ENCODE results near the gene MYZAP. TPM values are rescaled to one million over a fixed set of nuclear protein-coding genes. Genes with fewer than 3 reads are reported as not detected.

MYZAP gene
- total and polyA plus RNA-seq, 2 of the 4 experiments (the other 2 are of a cell fraction), result not detected

- H3K79me1 ChIP-seq (ENCODE audit: low read depth in 1 of 2, low read length in 2 of 2), result no peaks in the 10 kb centered on the region
- no peak overlapping the region for H3K4me2 ChIP-seq (ENCODE audit: low read depth, low read length)
- H4K91ac ChIP-seq (ENCODE audit: insufficient read depth, low read depth, low read length), result no peak overlapping the region
- no peak overlapping the region for H2BK5ac ChIP-seq (ENCODE audit: low read depth, low read length, poor library complexity, severe bottlenecking)
- in situ Hi-C loops (cut with MboI; ENCODE audit: low sequenced_read_pairs), result no loop called here
- no peak for DNase-seq
- no TSS peak for BruUV-seq (replicated peaks)
- H3K4ac ChIP-seq (ENCODE audit: low read depth, low read length), result no peak overlapping the region
- ChIA-PET CTCF (no interaction called here), POLR2A (ENCODE audit: unreplicated experiment) (no interaction called here)
- no peaks in the 10 kb centered on the region for H3K36me3 ChIP-seq (ENCODE audit: control insufficient read depth, insufficient read depth, low read length)
- intact Hi-C loops (cut with micrococcal nuclease), result no loop called here
- no peak overlapping the region for H3K14ac ChIP-seq (replicated peaks; ENCODE audit: low read depth, low read length)
- no peak overlapping the region for H3K18ac ChIP-seq (ENCODE audit: low read depth, low read length)
- H3K4me1 ChIP-seq (ENCODE audit: control insufficient read depth, insufficient read depth, low read length), result no peaks in the 10 kb centered on the region
- no peak overlapping the region for H2BK120ac ChIP-seq (ENCODE audit: low read depth, low read length)
- no peak overlapping the region for H2BK20ac ChIP-seq (ENCODE audit: low read depth, low read length)
- H3K9me3 ChIP-seq (ENCODE audit: control insufficient read depth, insufficient read depth, low read length), result no peaks in the 10 kb centered on the region
- H3K9me1 ChIP-seq (ENCODE audit: insufficient read depth, low read length), result no peaks in the 10 kb centered on the region
- no peak overlapping the region for H4K8ac ChIP-seq (ENCODE audit: low read depth in 2 of 2, low read length in 2 of 2)
- WGBS, 2 experiments (ENCODE audit: extremely low coverage in 2 of 2, insufficient read length in 1 of 2), result 87% methylated on average over 5 of the region's 7 CpGs; no CpG with 5 or more reads in 1 of the 2 experiments
- no peak overlapping the region for H2AK9ac ChIP-seq (replicated peaks; ENCODE audit: low read depth, low read length, poor library complexity)
- no peak overlapping the region for H3K4me3 ChIP-seq (ENCODE audit: insufficient read depth, low read depth, low read length)
- peaks cover 6% of the 10 kb centered on the region for H3K27me3 ChIP-seq (ENCODE audit: control insufficient read depth, insufficient read depth, low read length)
- no peak overlapping the region for H2AK5ac ChIP-seq (ENCODE audit: low read depth, low read length)
- H2AFZ ChIP-seq (replicated peaks; ENCODE audit: low read length, poor library complexity), result no peak overlapping the region
- dilution Hi-C loops (cut with HindIII; ENCODE audit: low sequenced_read_pairs, unreplicated experiment), result no loop called here
- no peak overlapping the region for H2BK15ac ChIP-seq (ENCODE audit: low read depth, low read length)
- H3K9ac ChIP-seq (ENCODE audit: low read depth, low read length), result no peak overlapping the region
- no peak overlapping the region for H4K5ac ChIP-seq (ENCODE audit: low read depth, low read length)
- H4K20me1 ChIP-seq (ENCODE audit: insufficient read depth, low read length), result no peaks in the 10 kb centered on the region
- H3K27ac ChIP-seq (ENCODE audit: insufficient read depth, low read length), result no peak overlapping the region
- no peak overlapping the region for H3K23ac ChIP-seq (ENCODE audit: low read depth, low read length)
- ATAC-seq (ENCODE audit: low read depth), result no peak
- no peak for TF ChIP-seq BHLHE40 (IDR thresholded peaks at IDR 0.05; ENCODE audit: low read depth, low read length)
- no peak for TF ChIP-seq FOS (IDR thresholded peaks at IDR 0.05; ENCODE audit: low read depth, low read length)
- TF ChIP-seq, protein P1, sequence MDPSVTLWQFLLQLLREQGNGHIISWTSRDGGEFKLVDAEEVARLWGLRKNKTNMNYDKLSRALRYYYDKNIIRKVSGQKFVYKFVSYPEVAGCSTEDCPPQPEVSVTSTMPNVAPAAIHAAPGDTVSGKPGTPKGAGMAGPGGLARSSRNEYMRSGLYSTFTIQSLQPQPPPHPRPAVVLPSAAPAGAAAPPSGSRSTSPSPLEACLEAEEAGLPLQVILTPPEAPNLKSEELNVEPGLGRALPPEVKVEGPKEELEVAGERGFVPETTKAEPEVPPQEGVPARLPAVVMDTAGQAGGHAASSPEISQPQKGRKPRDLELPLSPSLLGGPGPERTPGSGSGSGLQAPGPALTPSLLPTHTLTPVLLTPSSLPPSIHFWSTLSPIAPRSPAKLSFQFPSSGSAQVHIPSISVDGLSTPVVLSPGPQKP (IDR thresholded peaks at IDR 0.05; ENCODE audit: borderline replicate concordance, low read depth, low read length), result no peak
- no peak for TF ChIP-seq POLR2A (IDR thresholded peaks at IDR 0.05; ENCODE audit: low read depth, low read length)
- TF ChIP-seq USF2 (IDR thresholded peaks at IDR 0.05; ENCODE audit: low read depth, low read length), result no peak
- TF ChIP-seq MAFK (IDR thresholded peaks at IDR 0.05; ENCODE audit: low read depth, low read length), result no peak
- H3K56ac ChIP-seq (ENCODE audit: extremely low read depth, insufficient read depth, low read length), result no peak overlapping the region
Measured at GRCh38 chr15:57611123-57611522, 19.4 kb downstream of the MYZAP start.
